Uterus (tissue), 2 donors: Measurements from ENCODE around the gene SAC3D1.
A peak's percentile ranks its signal among the peaks of the same experiment; 100 is the strongest.

Experiments
- POLR2A ChIP-seq, 2 donors: fragments of 450-650 bp; IDR thresholded peaks; one replicate each; pipeline ENCODE4 v1.6.1; 2016; ENCODE audit warnings: antibody characterized with exemption in 2 of 2, mild to moderate bottlenecking in 1 of 2, moderate library complexity in 1 of 2
- TF ChIP-seq, protein P1 (sequence below), 4 experiments: fragments of 200-600 bp in 2 of 4; fragments of 450-650 bp in 2 of 4; sonication (generic) in 2 of 4; IDR thresholded peaks; one replicate each; pipeline ENCODE4 v1.5.1; 2016 to 2019; ENCODE audit warnings: antibody characterized with exemption in 4 of 4, mild to moderate bottlenecking in 2 of 4, moderate library complexity in 1 of 4

- TF ChIP-seq, protein P1, sequence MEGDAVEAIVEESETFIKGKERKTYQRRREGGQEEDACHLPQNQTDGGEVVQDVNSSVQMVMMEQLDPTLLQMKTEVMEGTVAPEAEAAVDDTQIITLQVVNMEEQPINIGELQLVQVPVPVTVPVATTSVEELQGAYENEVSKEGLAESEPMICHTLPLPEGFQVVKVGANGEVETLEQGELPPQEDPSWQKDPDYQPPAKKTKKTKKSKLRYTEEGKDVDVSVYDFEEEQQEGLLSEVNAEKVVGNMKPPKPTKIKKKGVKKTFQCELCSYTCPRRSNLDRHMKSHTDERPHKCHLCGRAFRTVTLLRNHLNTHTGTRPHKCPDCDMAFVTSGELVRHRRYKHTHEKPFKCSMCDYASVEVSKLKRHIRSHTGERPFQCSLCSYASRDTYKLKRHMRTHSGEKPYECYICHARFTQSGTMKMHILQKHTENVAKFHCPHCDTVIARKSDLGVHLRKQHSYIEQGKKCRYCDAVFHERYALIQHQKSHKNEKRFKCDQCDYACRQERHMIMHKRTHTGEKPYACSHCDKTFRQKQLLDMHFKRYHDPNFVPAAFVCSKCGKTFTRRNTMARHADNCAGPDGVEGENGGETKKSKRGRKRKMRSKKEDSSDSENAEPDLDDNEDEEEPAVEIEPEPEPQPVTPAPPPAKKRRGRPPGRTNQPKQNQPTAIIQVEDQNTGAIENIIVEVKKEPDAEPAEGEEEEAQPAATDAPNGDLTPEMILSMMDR (IDR thresholded peaks at IDR 0.05) = peak; percentile 71 to 77 (median 76)
- peak in 1 of 2 donors; percentile 48 for TF ChIP-seq POLR2A (IDR thresholded peaks at IDR 0.05)
Measured at GRCh38 chr11:65013888-65014725, 26.9 kb upstream of the SAC3D1 start, which contains the start of gene ARL2.
